OCI-LY7 (cell line): ENCODE results near the gene PDGFD.

Experiments used
- CTCF ChIP-seq: fragments of 200-600 bp; sonication (generic); conservative IDR thresholded peaks from 2 replicates; pipeline ENCODE4 v1.5.1; 2014; ENCODE audit warnings: mild to moderate bottlenecking, antibody characterized with exemption, low read length, moderate library complexity, mixed read lengths
- EZH2phosphoT487 ChIP-seq: fragments of 200-600 bp; sonication (generic); IDR thresholded peaks from 2 replicates; pipeline ENCODE4 v1.6.1; 2018; ENCODE audit warnings: low read depth, borderline replicate concordance, mild to moderate bottlenecking, mixed run types, antibody characterized with exemption, low read length, moderate library complexity, mixed read lengths

- TF ChIP-seq CTCF (no peak), EZH2phosphoT487 (no peak)
Observed at GRCh38 chr11:104060820-104061219, 103.1 kb downstream of the PDGFD start.
